GM23248 (cell line): Measurements from ENCODE around the gene CRK.

Experiments
- EZH2 ChIP-seq: fragments of 200-600 bp; sonication (generic); IDR thresholded peaks from 2 replicates; pipeline ENCODE4 v1.6.1; 2018; ENCODE audit warnings: antibody characterized with exemption, mild to moderate bottlenecking; ENCODE audit not compliant: insufficient read depth, poor library complexity, severe bottlenecking
- EZH2phosphoT487 ChIP-seq: fragments of 200-600 bp; sonication (generic); IDR thresholded peaks from 2 replicates; pipeline ENCODE4 v1.6.1; 2018; ENCODE audit warnings: antibody characterized with exemption, moderate library complexity, mild to moderate bottlenecking, low read depth; ENCODE audit not compliant: insufficient read depth

DNA sequence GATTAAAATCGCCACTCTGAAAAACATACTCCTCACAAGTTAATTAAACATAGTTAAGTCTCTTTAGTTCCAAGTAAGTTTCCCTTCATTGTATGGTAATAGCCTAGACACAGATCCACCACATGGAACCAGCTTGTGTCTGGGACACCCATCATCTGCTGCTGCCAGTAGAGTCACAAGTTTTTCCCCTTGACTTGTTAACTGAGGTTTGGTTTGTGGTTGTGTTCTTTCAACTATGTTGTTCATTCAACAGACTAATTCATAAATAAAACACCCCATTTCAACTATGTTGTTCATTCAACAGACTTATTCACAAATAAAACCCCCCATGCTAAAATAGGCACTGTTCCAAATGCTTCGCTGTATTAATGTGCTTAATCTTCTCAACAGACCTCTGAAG is 80.4 kb downstream of the CRK start:
- TF ChIP-seq EZH2 (no peak), EZH2phosphoT487 (no peak)
